ENCODE measurements around the gene HJURP.

- no peak for TF ChIP-seq CTCF (optimal IDR thresholded peaks at IDR 0.05 in 1 of 3, IDR thresholded peaks at IDR 0.05 in 1 of 3, conservative IDR thresholded peaks at IDR 0.05 in 1 of 3; ENCODE audit: extremely low read depth in 1 of 3, insufficient read depth in 2 of 3, low read length in 3 of 3)
- TF ChIP-seq EZH2 (IDR thresholded peaks at IDR 0.05; ENCODE audit: low read length): no peak
Observed at GRCh38 chr2:233822781-233823730, 31.3 kb downstream of the HJURP start.

Measured in keratinocyte (primary cell).